CD14-positive monocyte (primary cell): ENCODE data around the gene ARHGEF6. TPM values are rescaled to one million over a fixed set of nuclear protein-coding genes. Genes with fewer than 3 reads are reported as not detected.
A peak's percentile ranks its signal among the peaks of the same experiment; 100 is the strongest.

Experiments used
- DNase-seq, 3 donors: peaks; one replicate each; pipeline ENCODE4 v3.0.0-alpha.2; 2011 to 2022
- H2AFZ ChIP-seq: 2 replicates; pipeline ENCODE4 v1.6.0; 2012; ENCODE audit warnings: mild to moderate bottlenecking, low read depth, low read length, inconsistent platforms; ENCODE audit not compliant: insufficient read depth, poor library complexity, severe bottlenecking
- H3K27ac ChIP-seq, 2 donors: 1 replicate in 1 of 2; 2 replicates in 1 of 2; pipeline ENCODE4 v1.5.1; 2012 to 2013; ENCODE audit warnings: low read length in 2 of 2, control low read depth in 1 of 2, inconsistent platforms in 1 of 2, low read depth in 1 of 2, mild to moderate bottlenecking in 1 of 2
- H3K27me3 ChIP-seq, 2 donors: one replicate each; pipeline versions ENCODE4 v1.6.0 to v1.6.1; 2011 to 2013; ENCODE audit warnings: low read length in 2 of 2; ENCODE audit not compliant: control insufficient read depth in 2 of 2, insufficient read depth in 2 of 2
- H3K36me3 ChIP-seq, 2 donors: replicated peaks in 1 of 2; 1 replicate in 1 of 2; 2 replicates in 1 of 2; pipeline versions ENCODE4 v1.5.1 to v1.6.1; 2012 to 2013; ENCODE audit warnings: low read length in 2 of 2, control low read depth in 1 of 2, inconsistent platforms in 1 of 2, mild to moderate bottlenecking in 1 of 2; ENCODE audit not compliant: insufficient read depth in 2 of 2, control insufficient read depth in 1 of 2
- H3K4me1 ChIP-seq, 2 donors: 1 replicate in 1 of 2; 2 replicates in 1 of 2; pipeline versions ENCODE4 v1.5.1 to v1.6.1; 2012 to 2013; ENCODE audit warnings: low read length in 2 of 2, control low read depth in 1 of 2, inconsistent platforms in 1 of 2, mild to moderate bottlenecking in 1 of 2, moderate library complexity in 1 of 2; ENCODE audit not compliant: insufficient read depth in 2 of 2, control insufficient read depth in 1 of 2
- H3K4me2 ChIP-seq: replicated peaks from 2 replicates; pipeline ENCODE3; 2012; ENCODE audit warnings: low read length, moderate library complexity, mild to moderate bottlenecking; ENCODE audit not compliant: poor library complexity, severe bottlenecking; ENCODE audit errors: extremely low read depth
- H3K4me3 ChIP-seq, 3 experiments: fragments of 200-600 bp in 1 of 3; sonication (generic) in 1 of 3; replicated peaks in 1 of 3; 1 replicate in 2 of 3; 2 replicates in 1 of 3; pipeline ENCODE4 v1.5.1; 2011 to 2013; ENCODE audit warnings: low read length in 3 of 3, mild to moderate bottlenecking in 3 of 3, control low read depth in 2 of 3, low read depth in 2 of 3, inconsistent platforms in 1 of 3, moderate library complexity in 1 of 3
- H3K79me2 ChIP-seq: 2 replicates; pipeline ENCODE4 v1.6.0; 2012; ENCODE audit warnings: mild to moderate bottlenecking, control low read depth, inconsistent platforms, low read length, moderate library complexity; ENCODE audit not compliant: insufficient read depth
- H3K9ac ChIP-seq: 2 replicates; pipeline ENCODE4 v1.6.0; 2017; ENCODE audit warnings: low read length, mild to moderate bottlenecking; ENCODE audit not compliant: insufficient read depth, poor library complexity, severe bottlenecking
- H3K9me3 ChIP-seq, 2 donors: replicated peaks in 1 of 2; 1 replicate in 1 of 2; 2 replicates in 1 of 2; pipeline versions ENCODE4 v1.5.1 to v1.6.1; 2012 to 2013; ENCODE audit warnings: low read length in 2 of 2, control low read depth in 1 of 2; ENCODE audit not compliant: control insufficient read depth in 1 of 2, insufficient read depth in 1 of 2
- H4K20me1 ChIP-seq: 2 replicates; pipeline ENCODE4 v1.6.0; 2012; ENCODE audit warnings: mild to moderate bottlenecking, low read length, control low read depth, moderate library complexity; ENCODE audit not compliant: insufficient read depth
- H3K27ac Mint-ChIP-seq, 7 donors: one replicate each; pipeline ENCODE4 v1.8.0; 2020; ENCODE audit warnings: mild to moderate bottlenecking in 7 of 7, mixed read lengths in 7 of 7, moderate library complexity in 6 of 7, inconsistent platforms in 2 of 7
- H3K27me3 Mint-ChIP-seq, 3 donors: one replicate each; pipeline ENCODE4 v1.8.0; 2021 to 2022; ENCODE audit warnings: low read depth in 3 of 3, mild to moderate bottlenecking in 3 of 3, mixed read lengths in 3 of 3, moderate library complexity in 3 of 3, inconsistent platforms in 1 of 3
- H3K36me3 Mint-ChIP-seq, 2 donors: one replicate each; pipeline ENCODE4 v1.8.0; 2020; ENCODE audit warnings: mixed read lengths in 2 of 2, inconsistent platforms in 1 of 2, mild to moderate bottlenecking in 1 of 2
- H3K4me1 Mint-ChIP-seq: one replicate; pipeline ENCODE4 v1.8.0; 2020; ENCODE audit warnings: mild to moderate bottlenecking, mixed read lengths
- H3K4me3 Mint-ChIP-seq, 2 donors: one replicate each; pipeline ENCODE4 v1.8.0; 2020; ENCODE audit warnings: mild to moderate bottlenecking in 2 of 2, mixed read lengths in 2 of 2, moderate library complexity in 1 of 2
- H3K9me3 Mint-ChIP-seq, 7 donors: one replicate each; pipeline ENCODE4 v1.8.0; 2020 to 2022; ENCODE audit warnings: mixed read lengths in 7 of 7, mild to moderate bottlenecking in 6 of 7, moderate library complexity in 6 of 7, inconsistent platforms in 2 of 7
- WGBS: methylation state at CpG from one replicate; pipeline ENCODE4 v1.1.5; 2013; ENCODE audit warnings: missing lambda C conversion rate; ENCODE audit not compliant: insufficient coverage; 5-methylcytosine and 5-hydroxymethylcytosine counted together
- intact Hi-C, 2 donors: fragments of 100-400 bp; cut with micrococcal nuclease; formaldehyde crosslinking; loops; one replicate each; pipeline versions ENCODE4 v1.15.0 to v1.15.1; 2023
- polyA plus RNA-seq, 3 donors: library from polyadenylated mRNA; depleted of rRNA in 1 of 3; unstranded in 2 of 3; stranded (reverse) in 1 of 3; fragments of 300-500 nt in 2 of 3; fragments of >200 nt in 1 of 3; fragmentation: Illumina TruSeq in 2 of 3; gene quantifications; 1 replicate in 2 of 3; 2 replicates in 1 of 3; pipeline ENCODE4 v1.2.3, GENCODE V29; 2012 to 2021
- TF ChIP-seq, protein P1 (sequence below): fragments of 200-600 bp; IDR thresholded peaks from one replicate; pipeline ENCODE4 v1.8.0; 2022; ENCODE audit warnings: antibody characterized with exemption, mild to moderate bottlenecking

ARHGEF6 gene
- polyA plus RNA-seq, 3 donors: 51.4 to 79.2 (median 57.0) TPM

DNA sequence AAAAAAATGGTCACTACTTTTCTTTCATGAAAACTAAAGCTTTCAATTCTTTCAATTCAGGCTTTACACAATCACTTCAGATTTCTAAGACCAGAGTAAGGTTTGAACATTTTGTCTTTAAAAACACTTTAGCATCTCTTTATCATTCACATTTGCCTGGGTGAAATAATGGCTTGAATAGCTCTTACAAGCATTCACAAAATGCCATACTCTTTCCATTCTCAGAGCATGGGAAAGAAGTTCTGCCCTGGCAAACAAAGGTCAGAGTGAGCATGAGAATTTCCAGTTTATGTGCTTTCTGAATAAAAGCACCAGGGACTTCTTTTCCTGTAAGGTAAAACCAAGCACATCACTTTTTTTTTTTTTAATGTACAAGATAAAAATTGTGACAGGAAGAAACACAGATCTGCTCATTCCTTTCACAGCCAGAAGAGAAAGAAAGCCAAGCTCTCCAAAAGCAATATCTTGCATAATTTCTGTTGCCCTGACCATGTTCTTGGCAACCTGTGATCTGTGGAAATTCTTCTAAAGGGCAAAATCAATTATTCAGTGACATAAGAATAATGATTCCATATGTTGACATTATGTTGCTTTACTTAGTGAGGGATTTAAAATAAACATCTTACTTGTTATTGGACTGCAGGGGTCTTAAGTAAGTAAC lies 68.0 kb downstream of the ARHGEF6 start:
- H3K4me1 Mint-ChIP-seq: peaks cover 50% of the 10 kb centered on the region
- peaks cover 13 to 20% of the 10 kb centered on the region in 2 donors for H3K36me3 ChIP-seq
- intact Hi-C loops: no loop called here
- H3K36me3 Mint-ChIP-seq: peaks cover 3 to 25% of the 10 kb centered on the region in 2 donors
- peaks cover 0 to 4% (median 1%) of the 10 kb centered on the region in 3 donors for H3K27me3 Mint-ChIP-seq
- no peak overlapping the region for H3K4me3 ChIP-seq
- H2AFZ ChIP-seq: no peak overlapping the region
- H3K9me3 Mint-ChIP-seq: no peaks in the 10 kb centered on the region
- DNase-seq: no peak
- H3K27ac Mint-ChIP-seq: no peak overlapping the region
- no peak overlapping the region for H3K4me2 ChIP-seq
- no peaks in the 10 kb centered on the region for H4K20me1 ChIP-seq
- H3K27ac ChIP-seq: peak overlapping the region in 1 of 2 donors; percentile 49
- H3K27me3 ChIP-seq: no peaks in the 10 kb centered on the region
- no peak overlapping the region for H3K9ac ChIP-seq
- H3K79me2 ChIP-seq: peaks cover 9% of the 10 kb centered on the region
- TF ChIP-seq, protein P1, sequence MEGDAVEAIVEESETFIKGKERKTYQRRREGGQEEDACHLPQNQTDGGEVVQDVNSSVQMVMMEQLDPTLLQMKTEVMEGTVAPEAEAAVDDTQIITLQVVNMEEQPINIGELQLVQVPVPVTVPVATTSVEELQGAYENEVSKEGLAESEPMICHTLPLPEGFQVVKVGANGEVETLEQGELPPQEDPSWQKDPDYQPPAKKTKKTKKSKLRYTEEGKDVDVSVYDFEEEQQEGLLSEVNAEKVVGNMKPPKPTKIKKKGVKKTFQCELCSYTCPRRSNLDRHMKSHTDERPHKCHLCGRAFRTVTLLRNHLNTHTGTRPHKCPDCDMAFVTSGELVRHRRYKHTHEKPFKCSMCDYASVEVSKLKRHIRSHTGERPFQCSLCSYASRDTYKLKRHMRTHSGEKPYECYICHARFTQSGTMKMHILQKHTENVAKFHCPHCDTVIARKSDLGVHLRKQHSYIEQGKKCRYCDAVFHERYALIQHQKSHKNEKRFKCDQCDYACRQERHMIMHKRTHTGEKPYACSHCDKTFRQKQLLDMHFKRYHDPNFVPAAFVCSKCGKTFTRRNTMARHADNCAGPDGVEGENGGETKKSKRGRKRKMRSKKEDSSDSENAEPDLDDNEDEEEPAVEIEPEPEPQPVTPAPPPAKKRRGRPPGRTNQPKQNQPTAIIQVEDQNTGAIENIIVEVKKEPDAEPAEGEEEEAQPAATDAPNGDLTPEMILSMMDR: no peak
- H3K4me1 ChIP-seq: peaks cover 30 to 34% of the 10 kb centered on the region in 2 donors
- H3K4me3 Mint-ChIP-seq: no peak overlapping the region
- no peaks in the 10 kb centered on the region for H3K9me3 ChIP-seq

DNA sequence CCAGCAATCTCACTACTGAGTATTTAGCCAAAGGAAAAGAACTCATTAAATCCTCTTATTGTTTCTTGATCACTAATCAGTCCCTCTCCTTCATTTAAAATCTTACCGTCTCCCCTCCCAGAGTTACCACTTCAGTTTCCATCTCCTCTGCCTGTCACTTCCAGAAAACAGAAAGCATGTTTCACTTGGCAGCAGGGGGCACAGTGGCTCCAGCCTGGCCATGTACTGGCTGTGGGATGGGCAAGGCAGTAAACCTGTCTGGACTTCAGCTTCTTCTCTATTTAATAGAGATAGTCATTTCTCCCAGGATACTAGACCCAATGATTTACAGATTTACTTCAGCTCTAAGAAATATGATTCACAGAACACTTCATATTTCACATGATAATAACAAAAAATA lies 69.6 kb downstream of the ARHGEF6 start:
- no peak overlapping the region for H3K4me3 Mint-ChIP-seq
- H3K27ac ChIP-seq: peak overlapping the region in 1 of 2 donors; percentile 91

More for the DNA sequence above, 69.6 kb downstream of the ARHGEF6 start:
- Mint-ChIP-seq H3K36me3 (peaks cover 17 to 30% of the 10 kb centered on the region in 2 donors), H3K4me1 (peaks cover 35% of the 10 kb centered on the region), H3K27ac (peak overlapping the region; percentile 18 to 92 (median 86)), H3K27me3 (peaks cover 0 to 1% (median 0%) of the 10 kb centered on the region in 3 donors), H3K9me3 (no peaks in the 10 kb centered on the region)
- no CpG with 5 or more reads among the region's 1 CpG for WGBS
- no peak overlapping the region for H3K9ac ChIP-seq
- H3K4me2 ChIP-seq: no peak overlapping the region
- H3K79me2 ChIP-seq: peaks cover 7% of the 10 kb centered on the region
- TF ChIP-seq, protein P1: peak; percentile 21
- H3K9me3 ChIP-seq: no peaks in the 10 kb centered on the region
- DNase-seq: peak in 2 of 3 donors; percentile 18 to 22
- intact Hi-C loops: no loop called here
- H3K4me1 ChIP-seq: peaks cover 28 to 30% of the 10 kb centered on the region in 2 donors
- H4K20me1 ChIP-seq: no peaks in the 10 kb centered on the region
- no peak overlapping the region for H2AFZ ChIP-seq
- no peaks in the 10 kb centered on the region for H3K27me3 ChIP-seq
- peaks cover 25 to 37% of the 10 kb centered on the region in 2 donors for H3K36me3 ChIP-seq
- no peak overlapping the region for H3K4me3 ChIP-seq
